Osteocyte (in vitro differentiated cells): ENCODE data around the gene B3GAT1. TPM values are rescaled to one million over a fixed set of nuclear protein-coding genes. Genes with fewer than 3 reads are reported as not detected.

ENCODE experiments used
- DNase-seq: peaks from one replicate; pipeline ENCODE4 v3.0.0; 2021; ENCODE audit warnings: mixed read lengths; ENCODE audit not compliant: unreplicated experiment; ENCODE audit errors: extremely low spot score
- H3K27ac Mint-ChIP-seq: one replicate; pipeline ENCODE4 v1.8.0; 2021; ENCODE audit warnings: mild to moderate bottlenecking, mixed read lengths; ENCODE audit not compliant: unreplicated experiment
- H3K27me3 Mint-ChIP-seq: one replicate; pipeline ENCODE4 v1.8.0; 2021; ENCODE audit warnings: mixed read lengths; ENCODE audit not compliant: unreplicated experiment
- H3K36me3 Mint-ChIP-seq: one replicate; pipeline ENCODE4 v1.8.0; 2021; ENCODE audit warnings: mixed read lengths; ENCODE audit not compliant: unreplicated experiment
- H3K4me1 Mint-ChIP-seq: one replicate; pipeline ENCODE4 v1.8.0; 2021; ENCODE audit warnings: mixed read lengths; ENCODE audit not compliant: unreplicated experiment
- H3K4me3 Mint-ChIP-seq: one replicate; pipeline ENCODE4 v1.8.0; 2021; ENCODE audit warnings: mild to moderate bottlenecking, moderate library complexity, mixed read lengths; ENCODE audit not compliant: unreplicated experiment
- H3K9me3 Mint-ChIP-seq: one replicate; pipeline ENCODE4 v1.8.0; 2021; ENCODE audit warnings: mixed read lengths; ENCODE audit not compliant: unreplicated experiment
- total RNA-seq: library from RNA; stranded (reverse); gene quantifications from 2 replicates; pipeline ENCODE4 v1.2.1, GENCODE V29; 2021
- TF ChIP-seq, protein P1 (sequence below): fragments of 200-600 bp; sonication (generic); IDR thresholded peaks from 2 replicates; pipeline ENCODE4 v1.5.0; 2021; ENCODE audit warnings: antibody characterized with exemption, mild to moderate bottlenecking, moderate library complexity

The B3GAT1 gene
- total RNA-seq, 1 donor from 2014 or later: 2.4 TPM

DNA sequence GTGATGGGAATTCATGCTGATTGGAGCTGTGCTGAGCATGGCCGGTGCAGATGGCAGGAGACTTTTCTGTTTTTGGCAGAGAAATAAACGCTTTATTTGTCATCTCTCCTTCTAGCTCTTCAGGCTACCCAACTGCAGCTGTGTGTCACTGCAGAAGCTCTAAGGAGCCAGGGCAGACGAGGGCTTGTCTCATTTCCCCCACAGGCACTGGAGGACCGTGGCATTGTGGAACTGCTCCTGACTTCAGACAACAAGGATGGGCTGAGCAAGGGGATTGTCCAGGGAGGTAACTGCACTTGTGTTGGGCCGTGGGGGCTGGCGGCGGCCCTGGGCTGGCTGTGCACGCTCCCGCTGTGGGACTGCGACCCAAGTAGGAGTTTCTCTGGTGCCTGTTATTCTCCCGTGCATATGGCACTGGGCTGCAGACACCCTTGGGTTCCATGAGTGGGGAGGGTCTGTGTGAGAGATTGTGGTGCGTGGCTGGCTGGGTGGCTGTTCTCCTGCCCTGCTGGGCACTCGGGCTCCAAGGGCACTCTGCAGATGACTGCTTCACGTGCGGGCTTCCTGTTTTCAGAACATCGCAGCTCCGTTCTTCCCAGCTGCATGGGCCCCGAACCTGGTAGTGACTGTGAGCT is 53.1 kb downstream of the B3GAT1 start:
- TF ChIP-seq, protein P1, sequence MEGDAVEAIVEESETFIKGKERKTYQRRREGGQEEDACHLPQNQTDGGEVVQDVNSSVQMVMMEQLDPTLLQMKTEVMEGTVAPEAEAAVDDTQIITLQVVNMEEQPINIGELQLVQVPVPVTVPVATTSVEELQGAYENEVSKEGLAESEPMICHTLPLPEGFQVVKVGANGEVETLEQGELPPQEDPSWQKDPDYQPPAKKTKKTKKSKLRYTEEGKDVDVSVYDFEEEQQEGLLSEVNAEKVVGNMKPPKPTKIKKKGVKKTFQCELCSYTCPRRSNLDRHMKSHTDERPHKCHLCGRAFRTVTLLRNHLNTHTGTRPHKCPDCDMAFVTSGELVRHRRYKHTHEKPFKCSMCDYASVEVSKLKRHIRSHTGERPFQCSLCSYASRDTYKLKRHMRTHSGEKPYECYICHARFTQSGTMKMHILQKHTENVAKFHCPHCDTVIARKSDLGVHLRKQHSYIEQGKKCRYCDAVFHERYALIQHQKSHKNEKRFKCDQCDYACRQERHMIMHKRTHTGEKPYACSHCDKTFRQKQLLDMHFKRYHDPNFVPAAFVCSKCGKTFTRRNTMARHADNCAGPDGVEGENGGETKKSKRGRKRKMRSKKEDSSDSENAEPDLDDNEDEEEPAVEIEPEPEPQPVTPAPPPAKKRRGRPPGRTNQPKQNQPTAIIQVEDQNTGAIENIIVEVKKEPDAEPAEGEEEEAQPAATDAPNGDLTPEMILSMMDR: no peak
- no peak for DNase-seq
- Mint-ChIP-seq H3K36me3 (no peaks in the 10 kb centered on the region), H3K4me3 (no peak overlapping the region), H3K27ac (no peak overlapping the region), H3K4me1 (no peaks in the 10 kb centered on the region), H3K27me3 (peaks cover 13% of the 10 kb centered on the region), H3K9me3 (peaks cover under 1% of the 10 kb centered on the region)

DNA sequence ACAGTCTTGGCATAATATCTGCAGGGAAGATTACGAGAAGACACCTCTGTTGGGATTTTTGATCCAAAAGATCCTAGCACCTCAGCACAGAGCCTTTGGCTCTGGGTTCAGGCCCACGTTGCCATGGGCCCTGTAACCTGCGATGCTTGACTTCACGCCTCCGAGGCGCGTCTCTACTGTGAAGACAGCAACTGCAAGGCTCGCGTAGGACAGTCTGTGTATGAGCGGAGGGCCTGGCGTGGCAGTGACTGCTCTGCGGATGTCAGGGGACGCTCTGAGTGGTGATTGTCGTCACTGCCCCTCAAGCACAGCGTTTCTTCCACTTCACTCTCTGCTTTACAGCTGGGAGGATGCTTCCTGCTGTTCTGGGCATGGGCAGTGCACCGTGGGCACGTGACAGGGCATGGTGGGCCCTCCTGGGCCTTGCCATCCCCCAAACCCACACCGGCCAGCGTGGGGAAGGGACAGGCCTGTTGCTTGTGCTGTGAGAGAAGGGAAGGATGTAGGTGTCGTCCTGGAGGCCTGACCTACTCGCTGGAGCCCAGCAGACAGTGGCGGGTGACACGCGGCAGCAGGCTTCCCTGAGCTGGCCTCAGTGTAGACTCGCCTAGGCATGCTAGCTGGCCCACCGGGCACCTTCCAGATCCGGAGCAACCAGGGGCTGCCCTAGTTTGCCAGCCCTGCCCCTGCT is 53.7 kb downstream of the B3GAT1 start:
- no peak overlapping the region for H3K4me3 Mint-ChIP-seq
- no peak for DNase-seq
- TF ChIP-seq, protein P1: no peak
- no peak overlapping the region for H3K27ac Mint-ChIP-seq
- H3K27me3 Mint-ChIP-seq: peaks cover 19% of the 10 kb centered on the region
- H3K9me3 Mint-ChIP-seq: peaks cover 4% of the 10 kb centered on the region
- no peaks in the 10 kb centered on the region for H3K4me1 Mint-ChIP-seq
- no peaks in the 10 kb centered on the region for H3K36me3 Mint-ChIP-seq

DNA sequence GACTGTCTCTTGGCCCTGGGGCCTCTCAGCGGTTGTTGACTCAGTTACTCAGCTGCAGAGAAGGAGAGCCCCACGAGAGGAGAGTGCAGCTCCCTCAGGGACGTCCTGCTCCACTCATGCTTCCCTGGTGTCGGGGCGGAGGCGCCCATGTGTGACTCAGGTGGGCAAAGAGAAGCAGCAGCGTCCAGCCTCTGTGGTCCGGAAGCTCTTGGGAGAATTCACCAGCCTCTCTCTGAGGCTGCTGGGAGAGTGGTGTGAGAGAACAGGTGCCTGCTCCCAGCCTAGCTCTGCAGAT is 54.5 kb downstream of the B3GAT1 start:
- peaks cover 20% of the 10 kb centered on the region for H3K27me3 Mint-ChIP-seq
- no peaks in the 10 kb centered on the region for H3K4me1 Mint-ChIP-seq
- no peak for DNase-seq
- H3K27ac Mint-ChIP-seq: no peak overlapping the region
- H3K4me3 Mint-ChIP-seq: no peak overlapping the region
- H3K9me3 Mint-ChIP-seq: peaks cover 4% of the 10 kb centered on the region
- no peaks in the 10 kb centered on the region for H3K36me3 Mint-ChIP-seq
- TF ChIP-seq, protein P1: no peak

DNA sequence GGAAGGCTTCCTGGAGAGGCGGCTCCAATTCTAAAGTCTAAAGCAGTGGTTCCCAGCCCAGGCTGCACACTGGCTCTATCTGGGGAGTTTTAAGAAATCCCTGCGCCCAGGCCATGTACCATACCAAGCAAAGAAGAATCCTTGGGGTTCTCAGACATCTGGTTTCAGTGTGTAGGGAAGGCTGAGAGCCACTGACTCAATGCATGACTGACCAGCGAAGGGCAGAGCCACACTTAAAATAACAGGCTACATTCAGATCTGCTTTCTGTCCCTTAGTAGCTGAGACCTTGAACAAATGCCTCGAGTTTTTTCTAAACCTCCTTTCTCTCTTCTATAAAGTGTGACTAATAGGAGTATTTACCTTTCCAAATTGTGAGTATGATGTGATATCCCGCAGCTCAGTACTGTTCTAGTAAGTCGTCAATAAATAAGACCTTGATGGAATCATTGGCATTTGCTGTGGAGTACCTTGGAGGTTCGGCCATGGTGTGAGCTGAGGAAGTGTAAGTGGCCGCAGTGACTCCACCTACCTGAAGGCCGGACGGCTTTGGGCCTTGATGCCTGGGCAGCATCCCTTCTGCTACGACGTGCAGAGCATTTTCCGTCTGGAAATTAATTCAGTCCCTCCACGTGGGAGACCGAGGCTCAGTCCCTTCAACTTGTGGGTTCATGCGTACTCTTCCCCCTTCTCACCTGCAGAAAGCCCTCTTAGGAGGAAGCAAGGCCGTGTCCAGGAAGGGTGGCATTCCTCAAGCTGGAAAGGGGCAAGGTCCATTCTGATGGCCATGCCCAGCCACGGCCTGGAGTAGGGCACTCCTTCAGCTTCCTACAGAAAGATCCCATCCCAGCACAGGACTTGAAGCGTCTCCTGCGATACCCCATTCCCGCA is 55.1 kb downstream of the B3GAT1 start:
- H3K27ac Mint-ChIP-seq: no peak overlapping the region
- no peaks in the 10 kb centered on the region for H3K36me3 Mint-ChIP-seq
- H3K4me1 Mint-ChIP-seq: no peaks in the 10 kb centered on the region
- TF ChIP-seq, protein P1: no peak
- no peak overlapping the region for H3K4me3 Mint-ChIP-seq
- DNase-seq: no peak
- peaks cover 4% of the 10 kb centered on the region for H3K9me3 Mint-ChIP-seq
- peaks cover 24% of the 10 kb centered on the region for H3K27me3 Mint-ChIP-seq

DNA sequence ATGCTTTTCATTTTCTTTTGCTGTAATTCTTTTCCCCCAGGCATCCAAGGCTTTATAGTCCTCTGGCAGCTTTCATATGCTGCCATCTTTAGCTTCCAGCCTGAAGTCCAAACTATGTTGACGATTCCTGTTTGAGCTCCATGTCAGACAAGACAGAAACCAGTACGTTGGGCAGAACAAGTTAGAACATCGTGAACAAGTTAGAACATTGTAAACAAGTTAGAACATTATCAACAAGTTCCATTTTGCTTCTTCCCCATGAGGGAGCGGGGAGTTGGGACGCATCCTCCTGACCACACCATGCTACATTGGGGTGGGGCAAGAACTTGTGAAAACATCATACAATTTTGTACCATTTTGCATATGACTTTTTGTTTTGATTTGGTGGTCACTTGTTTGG is 56.4 kb downstream of the B3GAT1 start:
- H3K36me3 Mint-ChIP-seq: no peaks in the 10 kb centered on the region
- H3K4me1 Mint-ChIP-seq: no peaks in the 10 kb centered on the region
- peaks cover 4% of the 10 kb centered on the region for H3K9me3 Mint-ChIP-seq
- H3K27me3 Mint-ChIP-seq: peaks cover 24% of the 10 kb centered on the region
- TF ChIP-seq, protein P1: no peak
- no peak overlapping the region for H3K27ac Mint-ChIP-seq
- no peak overlapping the region for H3K4me3 Mint-ChIP-seq
- DNase-seq: no peak
